CMK (cell line): ENCODE results near the gene GTF3A.

Experiments
- DNase-seq: peaks from one replicate; pipeline ENCODE4 v3.0.0-alpha.2; 2010; ENCODE audit warnings: low read depth

Gene GTF3A

DNA sequence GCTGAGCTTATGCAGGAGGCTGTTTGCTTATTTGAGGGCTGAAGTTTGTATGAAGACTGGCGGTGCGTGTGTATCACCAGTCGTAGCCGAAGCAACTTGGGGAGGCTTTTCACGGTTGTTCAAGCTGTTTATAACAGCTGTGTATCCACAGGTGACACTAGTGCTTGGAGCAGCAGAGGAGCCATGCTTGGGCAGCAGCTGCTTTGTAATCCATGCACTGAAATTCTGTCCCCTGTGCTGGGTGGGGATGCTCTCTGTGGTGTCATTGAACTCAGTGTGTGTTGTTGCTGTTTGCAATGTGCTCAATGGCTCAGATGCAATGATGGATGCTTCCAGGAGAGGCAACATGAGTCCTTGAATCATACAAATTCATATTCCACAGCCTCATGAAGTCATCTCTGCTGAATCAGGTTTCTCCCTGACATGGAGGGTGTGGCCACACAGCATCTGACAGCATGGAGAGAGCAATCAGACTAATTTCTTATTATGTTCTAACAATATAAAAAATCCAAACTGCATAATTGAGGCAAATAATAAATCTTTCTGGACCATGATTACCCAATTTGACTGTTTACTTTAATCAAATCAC is 18.8 kb upstream of the GTF3A start:
- no peak for DNase-seq

- DNase-seq = no peak
Observed at GRCh38 chr13:27406178-27406939, 18.1 kb upstream of the GTF3A start.

GRCh38 chr13:27408074-27408473 is 16.3 kb upstream of the GTF3A start:
- DNase-seq = no peak

- DNase-seq = no peak
Observed at GRCh38 chr13:27409013-27409412, 15.4 kb upstream of the GTF3A start.

DNA sequence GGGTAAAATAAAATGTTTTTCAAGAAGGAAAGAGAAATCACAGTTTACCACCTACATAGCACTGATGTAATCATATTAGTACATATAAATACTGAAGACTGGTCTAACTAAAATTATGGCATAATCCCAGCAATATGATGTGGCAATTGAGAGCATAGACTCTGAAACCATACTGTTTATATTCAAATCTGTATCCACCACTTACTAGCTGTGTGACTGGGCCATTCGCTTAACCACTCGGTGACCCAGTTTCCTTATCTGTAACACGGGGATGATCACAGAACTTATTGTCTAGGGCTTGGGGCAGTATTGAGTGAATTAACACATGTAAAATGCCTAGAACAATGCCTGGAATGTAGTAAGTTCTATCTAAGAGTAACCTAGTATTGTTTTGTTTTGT is 13.1 kb upstream of the GTF3A start:
- DNase-seq = no peak

- no peak for DNase-seq
Observed at GRCh38 chr13:27415116-27415515, 9.3 kb upstream of the GTF3A start.

DNA sequence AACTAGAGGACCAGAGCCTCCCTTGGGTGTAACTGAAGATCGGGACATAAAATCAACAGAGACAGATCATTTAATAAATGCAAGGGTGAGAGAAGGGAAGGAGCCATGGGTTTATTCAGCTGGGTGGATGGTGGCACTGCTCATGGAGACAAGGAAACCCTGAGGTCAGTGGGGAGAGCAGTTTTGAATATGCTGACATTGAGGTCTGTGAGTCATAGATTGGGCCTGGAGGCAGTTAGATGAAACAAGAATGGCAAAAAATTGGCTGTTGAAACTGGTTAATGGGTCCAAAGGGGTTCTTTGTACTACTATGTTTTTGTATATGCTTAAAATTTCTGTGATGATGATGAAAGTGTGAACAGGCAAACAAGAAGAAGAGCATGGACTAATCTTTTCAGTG is 5.1 kb upstream of the GTF3A start:
- DNase-seq = no peak

DNA sequence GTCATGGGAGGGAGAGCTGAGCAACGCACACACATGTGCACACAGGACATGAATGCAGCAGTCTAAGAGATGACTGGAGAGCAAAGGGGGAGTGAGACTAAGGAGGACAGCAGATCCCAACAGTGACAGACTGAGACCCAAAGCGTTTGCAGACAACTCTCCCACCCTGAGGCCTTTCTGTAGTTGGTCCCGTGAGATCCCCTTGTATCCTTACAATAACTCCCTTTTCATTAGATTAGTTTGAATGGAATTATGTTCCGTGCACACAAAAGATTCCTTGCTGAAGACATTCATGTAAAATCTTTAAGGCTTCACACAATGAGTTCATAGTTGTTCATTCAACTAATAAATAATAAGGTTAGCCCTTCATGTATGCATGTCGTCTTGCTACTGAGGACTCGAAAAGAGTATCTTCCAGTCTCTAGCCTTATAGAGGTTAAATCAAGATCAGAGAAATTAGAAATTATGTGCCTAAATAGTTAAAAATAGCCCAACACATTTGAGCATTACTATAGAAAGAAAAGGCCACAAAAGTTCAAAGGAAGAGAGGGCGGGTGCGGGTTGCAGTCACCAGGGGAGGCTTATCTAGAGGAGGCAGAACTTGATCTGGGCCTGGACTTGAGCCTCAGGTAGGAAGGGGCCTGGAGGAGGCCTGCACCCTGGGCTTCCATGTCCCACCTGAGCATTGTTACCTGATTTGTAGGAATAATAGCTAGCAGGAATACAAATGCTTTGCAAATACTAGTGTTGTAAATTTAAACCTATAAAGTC is 3.1 kb upstream of the GTF3A start:
- no peak for DNase-seq

DNA sequence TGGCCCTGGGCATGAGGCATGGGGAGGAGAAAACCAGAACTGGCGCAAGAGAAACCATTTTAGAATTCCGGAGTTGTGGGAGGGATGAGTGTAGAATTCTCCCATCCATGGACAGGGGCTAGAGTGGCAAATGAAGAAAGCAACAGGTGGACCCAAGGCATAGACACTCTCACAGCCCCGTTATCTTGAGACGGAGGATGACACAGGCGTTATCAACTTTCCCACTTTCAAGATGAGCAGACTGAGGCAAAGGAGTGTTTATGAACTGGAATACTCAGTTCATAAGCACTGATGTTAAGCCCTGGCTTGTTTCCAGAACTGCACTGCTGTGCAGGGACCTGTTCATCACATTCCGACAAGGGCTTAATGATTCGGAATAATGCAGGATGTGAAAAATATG is 1.1 kb upstream of the GTF3A start:
- DNase-seq = no peak

- DNase-seq = no peak
Observed at GRCh38 chr13:27425158-27425917, 919 bp downstream of the GTF3A start.

DNA sequence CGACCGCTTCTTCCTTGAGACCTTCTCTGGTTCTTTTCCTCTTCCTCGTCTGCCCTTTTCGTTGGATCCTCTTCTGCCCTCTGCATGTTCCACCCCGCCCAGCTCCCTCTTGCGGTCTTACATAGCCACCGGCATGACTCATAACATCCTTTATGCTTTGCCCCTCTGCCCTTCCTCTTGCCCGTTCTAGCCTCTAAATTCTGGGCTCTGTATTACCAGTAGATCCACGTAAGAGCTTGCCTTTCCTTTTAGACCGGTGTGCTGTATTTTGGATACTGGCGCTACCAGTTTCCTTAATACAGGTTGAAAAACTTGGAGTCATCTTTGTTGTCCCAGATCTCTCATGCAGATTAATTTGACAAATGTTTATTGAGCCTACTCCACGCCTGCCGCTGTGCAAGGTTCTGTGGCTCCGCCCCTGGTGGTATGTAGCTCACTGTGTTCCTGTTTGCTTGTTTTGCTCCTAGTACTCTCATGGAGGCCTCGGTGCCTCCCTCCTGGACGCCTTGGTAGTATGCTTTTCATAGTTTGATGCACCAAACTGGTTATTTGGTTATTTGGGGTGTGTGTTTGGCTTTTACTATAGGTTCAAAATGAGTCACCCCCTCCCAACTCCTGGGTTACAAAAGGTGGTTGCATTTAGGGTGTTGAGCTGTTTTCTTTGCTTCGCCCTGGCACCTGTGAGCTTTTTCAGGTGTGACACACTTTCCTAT is 1.7 kb downstream of the GTF3A start:
- DNase-seq = peak; percentile 56

DNA sequence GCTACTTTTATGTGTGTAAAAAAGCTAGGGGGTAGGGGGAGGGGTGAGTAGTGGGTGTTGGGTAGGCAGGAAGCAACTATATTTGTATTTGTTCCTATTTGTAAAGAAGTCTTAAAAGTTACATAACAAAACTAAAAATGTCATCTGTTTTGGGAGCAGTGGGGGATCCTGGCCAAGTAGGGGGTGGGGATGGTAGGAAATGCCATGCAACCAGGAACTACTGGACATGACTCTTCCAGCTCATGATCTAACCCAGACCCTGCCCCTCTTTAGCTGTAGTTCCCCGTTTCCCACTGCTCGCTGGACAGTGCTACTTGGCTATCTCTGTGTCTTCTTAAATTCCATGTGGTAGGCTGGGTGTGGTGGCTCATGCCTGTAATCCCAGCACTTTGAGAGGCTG is 3.2 kb downstream of the GTF3A start:
- DNase-seq = no peak

DNA sequence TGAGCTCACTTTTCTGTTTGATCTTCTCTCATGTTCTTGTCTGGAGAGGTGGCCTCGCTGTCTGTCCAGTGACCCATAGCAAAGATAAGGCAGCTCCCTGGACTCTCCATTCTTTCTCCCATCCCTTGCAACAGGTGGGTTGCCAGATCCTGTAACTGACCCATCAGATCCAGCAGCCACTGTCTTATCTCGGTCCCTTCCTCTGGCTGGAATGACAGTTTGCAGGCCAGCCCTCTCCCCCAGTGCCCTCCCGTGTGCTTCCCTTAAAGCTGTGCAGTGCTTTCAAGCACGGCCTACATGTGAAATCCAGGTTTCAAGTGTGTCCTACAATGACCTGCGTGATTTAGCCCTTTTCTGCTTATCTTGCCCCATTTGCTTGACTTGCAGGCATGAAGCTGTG is 3.7 kb downstream of the GTF3A start:
- no peak for DNase-seq

GRCh38 chr13:27432180-27432579 is 7.8 kb downstream of the GTF3A start:
- no peak for DNase-seq

- DNase-seq = no peak
Observed at GRCh38 chr13:27432611-27433210, 8.3 kb downstream of the GTF3A start.

- DNase-seq = no peak
Observed at GRCh38 chr13:27437126-27437525, 12.7 kb downstream of the GTF3A start.

GRCh38 chr13:27440408-27440807 is 16.0 kb downstream of the GTF3A start:
- no peak for DNase-seq

DNA sequence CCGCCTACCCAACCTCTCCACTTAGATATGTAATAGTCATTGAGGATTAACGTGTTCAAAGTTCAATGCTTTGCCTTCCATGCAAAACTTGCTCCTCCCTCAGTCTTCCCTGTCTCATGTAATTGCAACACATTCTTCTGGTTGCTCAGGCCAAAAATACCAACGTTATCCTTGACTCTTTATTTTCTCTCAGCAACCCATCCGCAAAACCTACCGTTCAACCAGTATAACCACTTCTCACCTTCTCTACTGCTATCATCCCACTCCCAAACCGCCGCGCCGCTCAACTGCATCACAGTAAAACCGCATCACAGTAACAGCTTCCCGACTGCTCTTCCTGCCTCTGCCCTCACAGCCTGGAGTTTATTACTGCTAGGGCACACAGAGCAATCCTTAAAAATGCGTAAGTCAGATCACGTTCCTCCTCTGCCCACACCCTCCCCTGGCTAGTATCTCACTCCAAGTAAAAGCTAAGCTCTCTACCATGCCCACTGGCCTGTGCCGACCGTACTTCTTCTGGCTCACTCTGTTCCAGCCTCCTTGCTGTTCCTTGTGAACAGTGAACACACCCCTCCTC is 17.7 kb downstream of the GTF3A start:
- no peak for DNase-seq

DNA sequence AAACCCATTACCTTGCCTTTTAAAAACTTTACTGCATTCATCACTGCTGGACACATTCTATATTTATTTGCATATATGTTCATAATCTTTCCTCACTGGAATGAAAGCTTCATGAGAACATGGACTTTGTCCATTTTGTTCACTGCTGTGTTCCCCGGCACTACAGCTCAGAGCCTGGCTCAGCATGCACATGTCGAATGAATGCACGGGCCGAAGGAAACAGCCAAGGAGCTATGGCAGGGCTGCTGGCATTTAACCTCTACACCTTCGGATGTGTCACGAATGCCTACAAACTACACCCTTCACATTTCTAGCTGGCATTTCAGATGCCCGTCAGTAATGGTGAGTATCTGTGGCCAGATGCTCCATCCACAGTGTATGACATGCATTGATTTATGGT is 18.4 kb downstream of the GTF3A start:
- no peak for DNase-seq

DNA sequence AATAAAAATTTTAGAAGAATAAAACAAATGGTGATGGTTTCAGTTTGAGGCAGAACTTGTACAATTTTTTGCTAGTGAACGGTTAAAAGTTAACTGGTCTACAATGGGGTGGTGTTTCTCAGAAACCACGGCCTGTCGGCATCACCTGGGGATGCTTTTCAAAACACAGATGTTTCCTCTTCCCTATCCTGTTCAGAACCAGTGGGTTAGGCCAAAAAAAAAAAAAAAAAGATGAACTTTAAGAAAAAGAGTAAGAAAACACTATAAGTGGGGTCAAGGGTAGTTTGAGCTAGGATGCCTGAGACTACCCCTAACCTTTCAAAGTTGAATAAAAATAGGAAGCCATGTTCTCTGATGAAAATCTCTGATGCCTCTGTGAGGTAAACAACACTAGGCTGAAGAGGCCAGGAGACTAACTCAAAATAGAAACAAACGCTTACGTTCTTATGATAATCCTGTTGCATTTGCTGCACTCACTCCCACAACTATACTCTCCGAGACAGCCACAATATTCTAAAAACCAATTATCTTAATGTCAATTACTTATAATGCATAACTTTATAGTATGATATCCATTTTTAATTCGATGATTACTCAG is 22.7 kb downstream of the GTF3A start:
- DNase-seq = no peak

- no peak for DNase-seq
Observed at GRCh38 chr13:27448308-27448707, 23.9 kb downstream of the GTF3A start.
